ENCODE measurements around the gene PIGW.
A peak's percentile ranks its signal among the peaks of the same experiment; 100 is the strongest.

PIGW gene

DNA sequence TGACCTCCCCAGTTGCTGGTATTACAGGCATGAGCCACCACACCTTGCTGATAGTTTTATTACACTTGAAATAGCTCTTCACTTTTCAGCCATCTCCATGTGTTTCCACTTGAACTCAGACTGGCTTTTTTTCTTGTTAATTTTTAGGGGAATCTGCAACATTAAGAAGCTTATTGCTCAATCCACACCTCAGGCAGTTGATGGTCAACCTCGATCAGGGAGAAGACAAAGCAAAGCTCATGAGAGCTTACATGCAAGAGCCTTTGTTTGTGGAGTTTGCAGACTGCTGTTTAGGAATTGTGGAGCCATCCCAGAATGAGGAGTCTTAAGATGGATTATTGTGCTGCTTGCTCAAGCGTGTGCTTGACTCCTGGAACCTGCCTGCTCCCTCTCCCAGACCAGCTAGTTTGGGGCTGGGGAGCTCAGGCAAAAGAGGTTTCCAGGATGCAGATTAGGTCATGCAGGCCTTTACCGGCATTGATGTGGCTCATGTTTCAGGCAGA is 39.7 kb upstream of the PIGW start:
- H3K27ac ChIP-seq = peak overlapping the region; percentile 42
- TF ChIP-seq CTCF (IDR thresholded peaks at IDR 0.05) (no peak), ZFX (IDR thresholded peaks at IDR 0.05; ENCODE audit: borderline replicate concordance) (no peak)

DNA sequence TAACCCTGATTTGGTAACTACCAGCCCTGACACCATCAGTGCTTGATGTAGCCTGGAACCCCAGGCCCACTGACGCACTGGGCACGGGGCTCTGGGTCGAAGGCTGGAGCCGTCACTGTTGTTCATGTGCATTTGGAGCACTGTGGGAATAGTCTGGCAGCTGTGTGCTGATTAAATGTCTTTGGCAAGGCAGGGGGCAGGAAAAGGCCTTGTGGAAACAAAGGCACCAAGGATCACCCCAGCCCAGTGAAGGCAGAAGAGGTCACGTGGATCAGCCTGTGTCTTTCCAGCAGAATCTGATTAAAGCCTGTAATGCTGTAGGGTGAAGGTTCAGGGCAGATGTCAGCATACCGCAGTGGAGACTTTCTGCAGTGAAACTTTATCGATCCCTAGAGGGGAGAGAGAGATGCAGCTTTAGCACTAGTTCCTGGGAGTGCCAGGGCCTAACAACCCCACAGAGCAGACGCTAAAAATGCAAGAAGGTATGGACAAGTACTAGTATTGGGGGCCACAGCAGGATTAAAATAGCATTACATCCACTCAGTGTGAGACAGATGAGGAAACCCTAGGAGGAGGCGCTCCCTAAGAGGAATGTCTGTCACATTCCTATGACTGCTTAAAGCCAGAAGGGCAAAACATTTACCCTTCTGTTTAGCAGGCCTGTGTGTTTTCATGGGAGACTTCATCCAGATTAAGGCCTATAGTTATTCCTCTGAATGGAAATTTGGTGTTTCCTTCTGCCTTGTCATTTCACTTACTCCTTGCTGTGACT is 38.6 kb upstream of the PIGW start:
- H3K27ac ChIP-seq = no peak overlapping the region; the same call in 1 of the 2 replicates
- TF ChIP-seq CTCF (IDR thresholded peaks at IDR 0.05) (no peak), ZFX (IDR thresholded peaks at IDR 0.05; ENCODE audit: borderline replicate concordance) (no peak)

DNA sequence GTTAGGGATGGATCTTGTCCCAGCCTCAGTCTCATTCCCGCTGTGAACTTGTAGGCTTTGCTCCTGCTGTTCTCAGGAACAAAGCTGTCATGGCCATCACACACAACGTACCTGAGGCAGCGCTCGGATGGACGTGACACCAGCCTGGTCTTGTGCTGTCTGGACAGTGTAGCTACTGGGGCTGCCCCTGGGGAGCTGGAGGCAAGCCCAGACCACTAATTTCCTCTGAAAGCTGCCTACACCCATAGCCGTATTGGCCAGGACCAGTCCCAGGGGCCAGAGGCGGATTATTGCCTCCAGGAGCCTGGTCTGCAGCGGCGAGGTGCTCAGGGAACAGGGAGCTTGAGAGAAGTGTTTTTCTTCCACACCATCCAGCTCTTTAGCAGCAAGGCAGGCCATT is 36.6 kb upstream of the PIGW start:
- TF ChIP-seq ZFX (IDR thresholded peaks at IDR 0.05; ENCODE audit: borderline replicate concordance) (no peak), CTCF (IDR thresholded peaks at IDR 0.05) (no peak)
- no peak overlapping the region for H3K27ac ChIP-seq

DNA sequence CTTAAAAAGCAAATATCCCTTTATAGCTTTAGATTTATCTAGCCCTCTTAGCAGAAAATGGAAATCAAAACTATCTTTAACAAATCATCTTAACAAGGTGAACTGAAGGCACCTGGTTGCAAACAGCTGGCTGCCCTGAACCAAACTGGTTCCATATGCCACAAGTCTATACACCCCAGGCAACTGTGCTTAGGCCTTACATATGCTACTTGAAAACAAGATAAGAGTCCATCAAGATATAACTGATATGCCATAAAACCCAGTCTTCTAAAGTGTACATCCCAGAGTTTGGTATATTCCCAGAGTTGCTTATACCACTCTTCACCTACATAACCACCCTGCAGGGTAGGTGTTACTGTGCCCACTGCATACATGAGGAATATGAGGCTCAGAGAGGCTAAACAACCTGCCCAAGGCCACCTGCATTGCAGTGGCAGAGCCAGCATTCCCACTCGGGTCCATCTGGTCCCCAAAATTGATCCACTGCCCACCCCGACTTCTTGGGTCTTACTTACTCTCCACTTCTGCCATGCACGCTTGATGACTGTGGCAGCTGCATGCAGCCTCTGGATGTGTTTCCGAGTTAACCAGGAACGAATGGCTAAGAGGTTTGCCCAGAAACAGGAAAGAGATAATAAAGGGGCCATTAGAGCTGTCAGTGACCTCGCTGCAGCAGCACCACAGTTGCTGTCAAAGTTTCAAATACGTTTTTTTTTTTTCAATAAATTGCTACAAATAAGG is 36.1 kb upstream of the PIGW start:
- H3K27ac ChIP-seq = no peak overlapping the region
- TF ChIP-seq CTCF (IDR thresholded peaks at IDR 0.05) (no peak), ZFX (IDR thresholded peaks at IDR 0.05; ENCODE audit: borderline replicate concordance) (no peak)

DNA sequence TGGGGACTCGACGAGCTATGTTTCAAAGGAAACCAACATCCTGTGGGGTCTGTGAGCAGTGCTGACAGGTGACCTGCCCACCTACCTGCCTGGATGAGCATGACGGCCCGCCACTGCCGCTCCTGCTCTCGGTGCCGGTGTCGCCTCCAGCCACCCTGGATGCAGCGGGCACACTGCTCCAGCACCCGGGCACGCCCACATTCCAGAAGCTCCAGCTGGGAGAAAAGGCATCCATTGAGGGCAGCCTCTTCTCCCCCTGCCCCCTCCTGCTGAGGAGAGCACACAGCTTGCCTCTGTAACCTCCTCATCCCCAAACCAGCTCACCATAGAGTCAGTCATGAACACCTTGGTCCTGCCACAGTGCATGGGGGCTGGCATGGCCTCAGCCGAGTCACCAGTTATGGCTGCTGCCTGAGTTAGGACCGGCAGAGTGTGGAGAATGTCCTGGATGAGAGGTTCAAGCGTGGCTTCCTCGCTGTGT is 34.0 kb upstream of the PIGW start:
- TF ChIP-seq ZFX (IDR thresholded peaks at IDR 0.05; ENCODE audit: borderline replicate concordance) = no peak
- TF ChIP-seq CTCF (IDR thresholded peaks at IDR 0.05) = no peak

DNA sequence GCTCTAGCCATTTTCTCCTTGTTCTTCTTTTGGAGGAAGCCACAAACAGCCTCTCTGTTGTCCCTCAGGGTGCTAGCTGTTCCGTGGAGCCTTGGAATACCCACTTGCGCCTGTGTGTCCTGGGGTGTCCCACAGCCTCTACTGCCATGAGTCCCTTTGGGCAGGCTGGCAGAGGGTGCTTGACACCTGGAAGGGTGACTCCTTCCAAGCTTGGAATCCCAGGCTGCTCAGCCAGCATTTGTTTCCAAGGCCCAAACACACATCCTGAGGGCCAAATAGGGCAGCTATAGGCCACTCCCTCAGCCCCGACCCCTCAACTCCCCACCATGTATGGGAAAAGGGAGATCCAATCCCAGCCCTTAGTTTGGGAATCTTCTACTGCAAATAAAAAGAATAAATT is 33.4 kb upstream of the PIGW start:
- H3K27ac ChIP-seq = no peak overlapping the region
- TF ChIP-seq CTCF (IDR thresholded peaks at IDR 0.05) (no peak), ZFX (IDR thresholded peaks at IDR 0.05; ENCODE audit: borderline replicate concordance) (no peak)

More for the DNA sequence above, 34.0 kb upstream of the PIGW start:
- H3K27ac ChIP-seq = no peak overlapping the region

GRCh38 chr17:36501963-36502362 is 32.8 kb upstream of the PIGW start:
- TF ChIP-seq ZFX (IDR thresholded peaks at IDR 0.05; ENCODE audit: borderline replicate concordance) = no peak
- no peak for TF ChIP-seq CTCF (IDR thresholded peaks at IDR 0.05)
- H3K27ac ChIP-seq = no peak overlapping the region

Data from 22Rv1 (cell line).